Lower leg skin (tissue), 3 donors: ENCODE measurements around the gene TSC2.

ENCODE experiments used
- POLR2A ChIP-seq, 2 donors: fragments of 450-650 bp; IDR thresholded peaks; one replicate each; pipeline ENCODE4 v1.6.1; 2016 to 2017; ENCODE audit warnings: antibody characterized with exemption in 2 of 2, mild to moderate bottlenecking in 1 of 2, moderate library complexity in 1 of 2
- TF ChIP-seq, protein P1 (sequence below), 3 donors: fragments of 450-650 bp; IDR thresholded peaks; one replicate each; pipeline ENCODE4 v1.5.1; 2016; ENCODE audit warnings: antibody characterized with exemption in 3 of 3, mild to moderate bottlenecking in 3 of 3, moderate library complexity in 2 of 3

DNA sequence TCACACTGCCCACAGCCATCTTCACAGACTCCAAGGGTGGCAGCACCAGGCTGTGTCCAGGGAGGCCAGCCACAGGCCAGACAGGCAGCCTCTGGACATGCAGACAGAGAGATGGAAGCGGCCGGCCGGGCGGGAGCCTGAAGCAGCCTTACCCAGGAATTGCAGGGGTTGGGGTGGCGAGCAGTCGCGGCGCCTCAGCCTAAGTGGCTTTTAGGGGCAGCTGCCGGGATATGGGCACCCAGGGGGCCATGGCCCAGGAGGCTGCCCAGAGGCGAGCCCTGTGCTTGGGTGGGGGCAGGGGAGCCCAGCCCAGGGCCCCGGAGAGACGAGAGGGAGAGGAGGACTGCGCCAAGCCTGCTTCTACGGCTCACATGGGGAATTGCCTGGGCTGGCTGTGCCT, 22.5 kb upstream of the TSC2 start:
- TF ChIP-seq, protein P1, sequence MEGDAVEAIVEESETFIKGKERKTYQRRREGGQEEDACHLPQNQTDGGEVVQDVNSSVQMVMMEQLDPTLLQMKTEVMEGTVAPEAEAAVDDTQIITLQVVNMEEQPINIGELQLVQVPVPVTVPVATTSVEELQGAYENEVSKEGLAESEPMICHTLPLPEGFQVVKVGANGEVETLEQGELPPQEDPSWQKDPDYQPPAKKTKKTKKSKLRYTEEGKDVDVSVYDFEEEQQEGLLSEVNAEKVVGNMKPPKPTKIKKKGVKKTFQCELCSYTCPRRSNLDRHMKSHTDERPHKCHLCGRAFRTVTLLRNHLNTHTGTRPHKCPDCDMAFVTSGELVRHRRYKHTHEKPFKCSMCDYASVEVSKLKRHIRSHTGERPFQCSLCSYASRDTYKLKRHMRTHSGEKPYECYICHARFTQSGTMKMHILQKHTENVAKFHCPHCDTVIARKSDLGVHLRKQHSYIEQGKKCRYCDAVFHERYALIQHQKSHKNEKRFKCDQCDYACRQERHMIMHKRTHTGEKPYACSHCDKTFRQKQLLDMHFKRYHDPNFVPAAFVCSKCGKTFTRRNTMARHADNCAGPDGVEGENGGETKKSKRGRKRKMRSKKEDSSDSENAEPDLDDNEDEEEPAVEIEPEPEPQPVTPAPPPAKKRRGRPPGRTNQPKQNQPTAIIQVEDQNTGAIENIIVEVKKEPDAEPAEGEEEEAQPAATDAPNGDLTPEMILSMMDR (IDR thresholded peaks at IDR 0.05), result no peak
- TF ChIP-seq POLR2A (IDR thresholded peaks at IDR 0.05), result no peak
